SK-N-SH treated with all-trans-retinoic acid at 6 μM for 48 hours (cell line): ENCODE data around the gene TMEM270.

Experiments
- BACH2 ChIP-seq: fragments of 250-450 bp; sonication (Bioruptor Pico); IDR thresholded peaks from 2 replicates; pipeline ENCODE4 v1.9.0; 2021; ENCODE audit warnings: mild to moderate bottlenecking, borderline replicate concordance
- CREB5 ChIP-seq: fragments of 250-450 bp; sonication (Bioruptor Pico); IDR thresholded peaks from 2 replicates; pipeline ENCODE4 v1.5.1; 2020; ENCODE audit warnings: low read depth, mild to moderate bottlenecking, moderate library complexity
- PATZ1 ChIP-seq: fragments of 250-450 bp; sonication (Bioruptor Pico); IDR thresholded peaks from 2 replicates; pipeline ENCODE4 v1.8.0; 2020; ENCODE audit warnings: mild to moderate bottlenecking, moderate library complexity, borderline replicate concordance
- ZFP30 ChIP-seq: fragments of 450-650 bp; formaldehyde crosslinking; IDR thresholded peaks from 2 replicates; pipeline ENCODE4 v1.5.0; 2022; ENCODE audit warnings: mild to moderate bottlenecking, moderate library complexity
- TF ChIP-seq, protein P1 (sequence below): fragments of 250-450 bp; sonication (Bioruptor Pico); IDR thresholded peaks from 2 replicates; pipeline ENCODE4 v1.8.0; 2021; ENCODE audit warnings: low read depth, mild to moderate bottlenecking, moderate library complexity, borderline replicate concordance

DNA sequence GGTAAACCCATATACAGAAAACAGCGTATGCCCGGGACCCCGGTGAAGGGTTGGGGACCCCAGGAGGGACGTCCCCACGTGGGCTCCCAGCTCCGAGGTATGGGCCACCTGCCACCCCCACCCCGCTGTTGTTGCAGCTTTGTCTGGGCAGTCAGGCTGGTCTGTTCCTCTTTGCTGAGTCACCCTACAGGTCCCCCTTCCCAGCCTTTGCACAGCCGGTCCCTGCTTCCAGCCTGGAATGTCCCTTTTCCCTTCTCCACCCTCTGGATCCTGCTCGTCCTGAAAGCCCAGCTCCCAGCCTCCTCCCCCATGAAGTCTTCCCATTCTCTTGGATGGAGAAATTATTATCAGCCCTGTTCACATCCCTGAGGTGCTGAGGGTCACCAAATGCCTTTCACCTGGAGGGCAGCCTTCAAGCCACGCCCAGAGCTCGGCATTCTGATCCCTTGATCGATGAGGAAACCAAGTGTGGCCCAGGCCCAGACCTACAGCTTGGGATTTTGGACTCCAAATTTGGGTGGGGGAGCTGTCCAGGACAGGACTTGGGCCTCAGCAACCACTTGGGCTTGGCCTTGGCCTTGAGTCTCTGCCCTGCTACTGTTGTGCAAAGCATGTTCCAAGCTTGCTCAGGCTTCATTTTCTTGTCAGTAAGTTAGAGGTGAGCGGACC lies 27.6 kb upstream of the TMEM270 start:
- TF ChIP-seq ZFP30 (CRISPR knock-in tag) (no peak), BACH2 (CRISPR knock-in tag) (no peak), PATZ1 (CRISPR knock-in tag) (no peak), CREB5 (no peak)
- TF ChIP-seq, protein P1, sequence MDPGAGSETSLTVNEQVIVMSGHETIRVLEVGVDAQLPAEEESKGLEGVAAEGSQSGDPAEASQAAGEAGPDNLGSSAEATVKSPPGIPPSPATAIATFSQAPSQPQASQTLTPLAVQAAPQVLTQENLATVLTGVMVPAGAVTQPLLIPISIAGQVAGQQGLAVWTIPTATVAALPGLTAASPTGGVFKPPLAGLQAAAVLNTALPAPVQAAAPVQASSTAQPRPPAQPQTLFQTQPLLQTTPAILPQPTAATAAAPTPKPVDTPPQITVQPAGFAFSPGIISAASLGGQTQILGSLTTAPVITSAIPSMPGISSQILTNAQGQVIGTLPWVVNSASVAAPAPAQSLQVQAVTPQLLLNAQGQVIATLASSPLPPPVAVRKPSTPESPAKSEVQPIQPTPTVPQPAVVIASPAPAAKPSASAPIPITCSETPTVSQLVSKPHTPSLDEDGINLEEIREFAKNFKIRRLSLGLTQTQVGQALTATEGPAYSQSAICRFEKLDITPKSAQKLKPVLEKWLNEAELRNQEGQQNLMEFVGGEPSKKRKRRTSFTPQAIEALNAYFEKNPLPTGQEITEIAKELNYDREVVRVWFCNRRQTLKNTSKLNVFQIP (CRISPR knock-in tag): no peak
